Activated naive CD4-positive, alpha-beta T cell treated with Interleukin-2 at 50 U/mL for 16 hours (primary cell): ENCODE data around the gene PHRF1.

Experiments
- DNase-seq: peaks from one replicate; pipeline ENCODE4 v3.0.0-alpha.2; 2020

The PHRF1 gene

DNA sequence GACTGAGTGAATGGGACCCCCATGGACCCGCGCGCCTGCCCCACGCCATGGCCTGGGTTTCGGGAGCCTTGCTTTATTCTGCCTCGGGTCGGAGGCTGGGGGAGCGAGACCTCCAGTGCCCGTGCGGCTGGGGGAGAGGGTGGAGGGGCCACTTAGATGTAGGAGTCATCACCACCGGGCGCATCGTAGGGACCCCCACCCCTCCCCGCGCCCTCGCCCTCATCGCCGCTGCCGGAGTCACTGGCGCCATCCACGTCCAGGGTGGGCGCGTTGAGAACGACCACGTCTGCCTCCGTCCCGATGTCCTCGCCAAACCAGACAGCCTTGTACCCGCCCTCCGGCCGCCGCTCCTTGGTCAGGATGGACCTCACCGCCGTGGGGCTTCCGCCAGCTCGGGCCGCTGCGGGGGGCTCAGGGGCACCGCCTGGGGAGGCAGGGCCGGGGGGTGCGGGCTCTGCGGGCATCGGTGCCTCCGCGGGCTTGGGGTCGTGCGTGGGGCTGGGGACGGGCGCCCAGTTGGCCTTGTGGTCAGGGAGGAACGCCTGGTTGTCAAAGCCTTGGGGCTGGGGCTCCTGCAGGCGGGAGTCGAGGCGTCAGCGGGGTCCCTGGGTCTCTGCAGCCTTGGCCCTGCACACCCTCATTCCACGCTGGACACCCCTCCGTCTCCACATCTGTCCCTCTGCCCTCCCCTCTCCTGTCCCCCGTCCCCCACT lies 41.1 kb downstream of the PHRF1 start:
- DNase-seq = no peak

DNA sequence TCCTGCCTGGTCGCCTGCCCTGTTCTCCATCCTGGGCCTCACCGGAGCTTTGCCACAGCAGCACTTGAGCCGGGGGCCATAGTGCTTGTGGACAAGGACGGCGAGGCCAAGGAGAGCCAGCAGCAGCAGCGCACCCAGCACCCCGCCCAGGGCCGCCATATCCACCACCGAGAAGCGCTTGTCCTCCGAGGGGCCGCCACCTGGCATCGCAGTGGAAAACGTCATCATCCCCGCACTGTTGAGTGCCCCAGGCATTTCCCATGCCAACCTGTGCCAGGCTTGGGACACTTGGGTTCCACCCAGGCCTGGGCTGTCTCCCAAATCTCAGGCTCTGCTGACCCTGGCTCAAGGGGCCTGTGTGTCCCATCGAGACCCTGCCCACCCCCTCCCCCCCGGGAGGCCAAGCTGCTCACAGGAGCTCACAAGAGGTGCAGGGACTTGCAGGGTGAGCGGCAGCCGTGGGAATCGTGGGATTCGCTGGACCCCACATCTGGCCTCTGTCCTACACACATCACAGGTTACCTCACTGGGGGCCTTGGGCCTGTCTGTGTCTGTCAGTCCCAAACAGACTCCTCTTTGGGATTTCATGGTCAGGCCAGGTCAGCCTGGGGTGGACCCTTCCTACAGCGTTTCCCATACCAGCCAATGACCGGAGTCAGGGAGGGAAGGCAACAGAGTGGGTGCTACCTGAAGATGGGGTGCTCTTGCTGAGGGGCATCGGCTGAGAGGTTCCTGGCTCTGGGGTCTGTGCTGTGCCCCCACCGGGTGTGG lies 41.8 kb downstream of the PHRF1 start:
- no peak for DNase-seq

DNA sequence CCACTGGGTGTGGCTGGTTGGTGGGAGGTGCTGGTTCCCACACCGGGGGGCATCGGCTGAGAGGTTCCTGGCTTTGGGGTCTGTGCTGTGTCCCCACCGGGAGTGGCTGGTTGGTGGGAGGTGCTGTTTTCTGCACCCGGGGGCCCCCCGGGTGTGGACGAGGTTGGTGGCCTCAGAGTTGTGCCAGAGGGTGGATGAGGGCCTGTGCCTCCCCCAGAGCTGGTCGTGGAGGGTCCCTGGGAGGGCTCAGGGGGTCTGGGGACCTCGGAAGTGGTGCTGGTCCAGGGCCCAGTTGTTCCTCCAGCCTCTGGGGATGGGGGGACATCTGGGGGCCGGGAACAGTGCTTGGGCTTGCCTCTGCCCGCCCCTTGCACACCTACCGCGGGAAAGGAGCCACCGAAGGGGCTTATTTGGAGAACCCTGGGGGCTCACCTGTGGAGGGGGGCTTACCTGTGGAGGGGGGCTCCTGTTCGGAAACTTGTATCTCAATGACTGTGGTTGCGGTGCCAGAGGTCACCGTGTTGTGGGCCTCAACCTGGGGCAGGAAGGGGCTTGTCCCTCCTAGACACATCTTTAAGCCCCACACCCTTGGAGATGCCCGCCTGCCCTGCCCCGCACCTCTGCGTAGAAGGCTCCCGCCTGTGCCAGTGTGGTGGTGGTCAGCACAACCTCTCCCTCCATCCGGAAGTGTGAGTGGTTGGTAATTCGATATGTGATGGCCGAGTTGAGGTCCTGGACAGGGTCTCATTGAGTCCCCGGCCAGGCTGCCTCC lies 42.8 kb downstream of the PHRF1 start:
- DNase-seq = no peak

DNA sequence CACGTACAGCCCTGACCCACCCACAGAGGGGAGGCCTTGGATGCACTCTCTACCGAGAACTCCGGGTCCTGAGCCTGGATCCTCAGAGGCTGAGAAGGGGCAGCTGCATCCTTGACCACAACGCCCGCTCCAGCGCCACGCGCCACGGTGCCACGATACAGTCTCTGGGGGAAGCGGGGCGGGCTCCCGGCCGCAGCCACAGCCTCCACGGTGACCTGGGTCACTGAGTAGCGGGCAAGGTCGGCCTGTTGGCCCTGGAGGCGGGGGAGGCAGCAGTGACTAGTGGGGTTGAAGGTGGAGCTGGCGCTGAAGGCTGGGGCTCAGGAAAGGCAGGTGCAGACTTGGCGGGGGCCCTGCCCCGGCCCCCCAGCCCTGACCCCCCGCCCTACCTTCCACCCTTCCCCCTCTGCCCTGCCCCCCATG lies 43.4 kb downstream of the PHRF1 start:
- no peak for DNase-seq

DNA sequence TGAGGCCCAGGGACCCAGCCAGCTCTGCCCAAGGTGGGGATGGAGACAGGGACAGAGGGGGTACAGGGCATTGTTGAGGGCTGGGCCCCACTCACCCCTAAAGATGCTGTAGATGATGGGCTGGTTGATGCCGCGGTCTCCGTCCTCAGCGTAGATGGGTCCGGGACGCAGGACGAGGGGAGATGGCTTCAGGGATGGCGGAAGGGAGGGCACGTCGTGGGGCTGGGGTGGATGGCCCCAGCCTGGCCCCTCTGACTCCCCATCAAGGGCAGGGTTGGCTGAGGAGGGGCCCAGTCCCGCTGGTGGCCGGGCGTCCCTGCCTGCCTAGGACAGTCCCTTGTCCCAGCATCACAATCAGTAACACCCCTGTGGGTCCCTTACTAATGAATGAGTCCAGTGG lies 43.9 kb downstream of the PHRF1 start:
- no peak for DNase-seq

DNA sequence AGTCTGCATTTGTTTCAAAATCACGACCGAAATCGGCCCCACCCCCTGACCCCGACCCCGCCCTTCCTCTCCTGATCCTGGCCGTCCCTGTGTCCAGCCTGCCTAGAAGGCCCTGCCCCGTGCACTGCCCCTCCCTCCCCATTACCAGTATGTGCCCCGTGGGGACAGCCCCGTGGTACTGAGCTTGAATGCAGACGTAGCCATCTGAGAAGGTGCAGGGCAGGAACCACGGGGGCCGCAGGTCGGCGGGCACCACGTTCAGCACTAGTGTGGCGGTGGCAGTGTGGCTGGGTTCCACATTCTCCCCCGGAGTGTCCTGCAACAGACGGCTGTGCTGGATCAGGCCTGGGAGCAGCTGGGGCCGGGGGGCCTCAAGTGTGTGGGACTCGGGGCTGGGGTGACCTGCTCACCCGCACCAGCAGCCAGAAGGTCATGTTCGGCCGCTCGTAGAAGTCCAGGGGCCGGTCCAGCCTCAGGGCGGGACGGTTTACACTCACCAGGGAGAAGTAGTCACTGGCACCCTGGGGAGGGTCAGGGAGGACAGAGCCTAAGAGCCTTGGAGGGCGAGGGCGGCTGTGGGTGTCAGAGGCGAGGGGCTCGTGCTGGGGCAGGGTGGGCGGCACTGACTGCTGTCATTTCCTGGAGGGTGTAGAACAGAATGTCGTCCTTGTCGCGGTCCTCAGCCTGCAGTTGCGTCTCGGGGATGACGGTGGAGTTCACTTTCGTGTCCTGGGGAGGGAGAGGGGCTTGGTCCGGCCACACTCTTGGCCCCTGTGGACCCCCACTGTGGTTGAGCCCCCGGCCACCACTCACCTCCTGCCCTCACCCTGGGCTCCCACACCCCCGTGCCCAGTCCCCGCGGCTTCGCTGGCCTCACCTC lies 44.9 kb downstream of the PHRF1 start:
- DNase-seq = no peak

DNA sequence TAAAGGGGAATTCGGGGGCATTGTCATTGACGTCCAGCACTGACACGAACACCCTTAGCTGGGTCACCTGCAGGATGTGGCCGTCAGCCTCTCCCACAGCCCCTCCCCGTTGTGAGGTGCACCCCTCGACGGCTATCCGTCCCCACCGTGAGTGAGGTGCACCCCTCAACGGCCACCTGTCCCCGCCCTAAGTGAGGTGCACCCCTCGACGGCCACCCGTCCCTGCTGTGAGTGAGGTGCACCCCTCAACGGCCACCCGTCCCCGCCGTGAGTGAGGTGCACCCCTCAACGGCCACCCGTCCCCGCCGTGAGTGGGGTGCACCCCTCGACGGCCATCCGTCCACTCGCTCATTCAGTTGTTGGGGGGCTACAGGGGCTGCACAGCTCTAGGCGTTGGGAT lies 45.6 kb downstream of the PHRF1 start:
- DNase-seq = no peak

DNA sequence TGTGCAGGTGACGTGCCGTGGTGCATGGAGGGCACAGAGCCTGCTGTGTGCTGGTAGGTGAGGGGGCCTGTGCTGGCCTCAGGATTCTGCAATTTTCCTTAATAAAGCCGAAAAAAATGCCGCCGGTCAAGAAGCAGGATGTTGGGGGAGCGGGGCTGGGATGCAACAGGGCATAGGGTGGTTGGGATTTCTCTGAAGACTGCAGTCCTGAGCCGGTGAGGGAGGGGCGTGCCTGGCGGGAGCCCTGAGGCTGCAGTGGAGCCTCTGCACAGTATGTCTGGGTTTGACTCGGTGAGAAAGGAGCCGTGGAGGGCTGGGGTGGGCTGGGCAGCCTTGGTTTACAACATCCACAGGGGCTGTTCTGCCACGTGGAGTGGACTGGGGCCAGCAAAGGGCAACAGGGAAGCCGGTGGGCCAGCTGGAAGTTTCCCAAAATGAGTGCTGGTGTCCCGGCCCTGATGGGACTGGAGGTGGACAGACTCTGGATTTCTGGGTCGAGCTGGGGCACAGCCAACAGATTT lies 47.1 kb downstream of the PHRF1 start:
- DNase-seq = no peak

DNA sequence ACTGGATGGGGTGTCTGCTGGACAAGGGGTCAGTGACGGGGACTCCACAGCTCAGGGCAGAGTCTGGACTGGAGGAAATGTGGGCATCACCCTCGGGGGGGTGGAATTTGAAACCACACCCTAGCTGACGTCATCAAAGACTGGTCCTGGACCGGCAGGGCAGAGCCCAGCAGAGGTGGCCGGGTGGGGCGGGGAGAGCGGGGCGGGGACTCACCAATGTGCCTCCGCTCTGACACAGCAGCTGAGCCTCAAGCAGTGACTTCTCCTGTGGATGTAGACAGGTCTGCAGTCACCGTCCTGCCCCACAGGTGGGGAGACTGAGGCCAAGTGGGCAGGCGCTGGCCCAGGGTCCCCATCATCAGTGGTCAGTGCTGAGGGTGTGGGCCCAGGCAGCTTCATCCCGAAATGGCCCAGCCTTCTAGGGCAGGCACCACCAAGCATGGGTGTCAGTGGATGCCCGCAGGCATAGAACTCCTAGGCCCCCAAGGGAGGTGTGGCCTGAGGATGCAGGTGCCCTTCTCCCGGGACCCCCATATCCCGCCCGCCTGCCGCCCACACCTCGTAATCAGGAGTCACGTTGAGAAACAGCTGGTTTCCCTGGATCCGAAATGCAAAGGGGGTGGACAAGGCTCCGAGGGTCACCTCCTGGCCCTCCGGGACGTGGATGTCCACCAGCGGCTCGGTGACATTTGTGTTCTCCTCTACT lies 47.9 kb downstream of the PHRF1 start:
- DNase-seq = no peak

DNA sequence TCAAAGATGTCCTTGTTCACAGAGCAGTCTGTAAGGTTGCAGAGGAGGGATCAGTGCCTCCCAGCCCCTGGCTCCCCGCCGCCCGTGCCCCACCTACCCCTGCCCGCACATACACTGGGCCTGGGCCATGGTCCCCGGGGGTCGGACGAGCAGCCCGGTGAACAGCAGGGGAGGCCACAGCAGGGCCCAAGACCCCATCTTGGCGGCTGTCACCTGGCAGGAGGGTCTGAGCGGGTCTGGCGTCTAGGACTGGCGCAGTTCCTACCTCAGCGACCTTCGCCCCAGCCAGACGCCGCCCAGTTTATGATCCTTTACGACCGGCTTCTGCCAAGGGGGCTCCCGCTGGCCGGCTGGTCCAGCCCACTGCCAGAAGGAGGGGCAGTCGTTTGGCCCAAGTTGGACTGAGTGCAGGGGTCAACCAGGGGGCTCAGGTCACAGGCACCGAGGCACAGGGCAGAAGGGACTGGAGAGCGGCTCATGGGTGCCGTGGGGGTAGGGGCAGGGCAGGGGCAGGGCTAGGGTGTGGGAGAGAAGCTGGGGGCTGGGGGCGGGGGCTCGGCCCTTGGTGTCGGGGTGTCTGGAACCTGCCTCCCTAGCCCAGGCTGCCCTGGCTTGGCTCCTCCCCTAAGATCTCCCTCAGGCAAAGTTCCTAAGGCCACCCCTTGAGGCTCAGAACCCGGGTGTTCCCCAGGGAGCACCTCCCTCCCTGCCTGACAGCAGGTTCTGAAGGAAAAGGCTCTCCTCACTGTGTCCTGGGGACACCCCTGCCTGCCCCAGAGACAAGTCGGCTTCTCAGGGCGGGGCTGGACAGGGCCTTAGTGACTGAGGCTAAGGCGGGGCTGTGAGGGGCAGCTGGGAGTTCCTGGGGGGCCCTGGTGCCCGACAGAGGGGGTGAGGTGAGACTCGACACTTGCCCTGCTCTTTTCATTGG lies 48.7 kb downstream of the PHRF1 start, which contains the start of gene CDHR5:
Gene CDHR5, minus strand, starts transcription at position 251 of the 931 bp plus-strand sequence. Its CDS starts 53 bp downstream, at position 198.
- DNase-seq = no peak

DNA sequence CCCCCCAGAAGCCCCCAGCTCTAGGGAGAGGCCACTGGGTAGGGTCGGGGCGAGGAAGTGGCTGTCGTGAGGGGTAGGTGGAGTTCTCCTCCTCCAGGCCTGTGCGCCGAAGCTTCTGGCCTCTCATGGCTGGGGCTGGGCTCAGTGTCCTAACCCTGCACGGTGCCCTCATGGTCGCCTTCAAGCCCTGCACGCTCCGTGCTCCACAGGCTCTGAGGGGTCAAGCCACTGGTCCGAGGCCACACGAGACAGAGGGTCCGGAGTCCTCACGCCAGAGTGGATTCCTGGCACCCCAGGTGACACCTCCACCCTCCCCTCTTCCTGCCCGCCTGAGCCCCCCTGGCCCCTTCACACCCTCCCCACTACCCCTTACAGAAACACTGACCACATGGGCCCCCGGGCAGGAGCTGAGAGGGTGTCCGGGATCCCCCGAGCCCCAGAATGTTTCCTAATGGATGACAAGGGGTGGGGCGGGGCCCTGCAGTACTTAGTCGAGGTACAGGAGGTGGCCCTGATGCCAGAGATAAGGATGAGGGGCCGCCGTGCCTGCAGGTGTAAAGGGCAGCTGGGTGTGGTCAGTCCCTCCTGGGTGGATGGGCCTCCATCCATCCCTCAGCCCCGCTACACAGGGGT lies 49.5 kb downstream of the PHRF1 start:
- DNase-seq = no peak

DNA sequence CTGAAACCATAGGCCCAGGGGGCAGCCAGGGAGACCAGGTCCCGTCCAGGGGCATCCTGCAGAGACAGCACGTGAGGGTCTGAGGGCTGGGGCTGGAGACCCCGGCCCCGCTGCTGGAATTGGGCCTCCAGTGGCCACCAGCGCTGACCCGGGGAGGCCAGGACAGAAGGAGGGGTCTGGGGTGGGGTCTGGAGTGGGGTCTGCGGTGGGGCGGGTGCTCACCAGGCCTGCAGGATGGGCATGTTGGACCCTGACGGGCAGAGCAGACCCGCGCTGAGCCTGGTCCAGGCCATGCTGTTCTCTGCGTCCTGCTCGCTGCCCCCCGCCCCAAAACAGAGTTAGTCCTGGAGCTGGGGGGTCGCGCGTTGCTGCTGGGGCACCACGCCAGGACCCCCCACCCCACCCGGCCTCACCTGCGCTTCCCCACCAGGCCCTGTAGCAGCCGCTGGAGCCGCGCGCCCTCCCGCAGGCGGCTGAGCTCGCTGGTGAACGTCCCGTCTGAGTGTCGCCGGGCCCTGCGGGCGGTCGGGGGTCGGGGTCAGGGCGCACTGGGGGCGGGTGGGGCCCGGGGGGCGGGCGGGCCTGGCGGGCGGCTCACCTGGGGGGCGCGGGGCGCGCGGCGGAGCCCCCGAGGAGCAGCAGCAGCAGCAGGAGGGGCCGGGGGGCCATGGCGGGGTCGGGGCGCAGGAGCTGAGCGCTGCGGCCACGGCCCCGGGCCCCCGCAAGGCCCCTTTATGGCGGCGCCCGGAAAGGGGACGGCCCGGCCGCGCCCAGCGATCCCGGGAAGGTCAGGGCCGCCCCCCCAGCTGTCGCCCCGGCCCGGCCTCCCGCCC lies 50.4 kb downstream of the PHRF1 start, which contains the start of gene SCT:
Gene SCT, minus strand, starts transcription at position 707 of the 833 bp plus-strand sequence. Its CDS starts 38 bp downstream, at position 669.
- no peak for DNase-seq

DNA sequence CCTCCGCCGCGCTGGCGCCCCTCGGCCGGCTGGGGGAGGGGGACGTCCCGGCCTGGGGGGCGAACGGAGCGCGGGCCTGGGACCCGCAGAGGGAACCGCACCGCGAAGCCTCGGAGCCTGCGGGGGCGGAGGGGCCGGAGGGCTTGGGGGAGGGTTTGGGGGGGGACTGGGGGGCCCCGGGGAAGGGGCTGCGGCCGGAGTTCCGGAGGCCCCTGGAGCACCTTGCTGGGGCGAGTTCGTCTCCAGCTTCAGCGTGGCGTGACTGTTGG lies 51.0 kb downstream of the PHRF1 start:
- DNase-seq = no peak

DNA sequence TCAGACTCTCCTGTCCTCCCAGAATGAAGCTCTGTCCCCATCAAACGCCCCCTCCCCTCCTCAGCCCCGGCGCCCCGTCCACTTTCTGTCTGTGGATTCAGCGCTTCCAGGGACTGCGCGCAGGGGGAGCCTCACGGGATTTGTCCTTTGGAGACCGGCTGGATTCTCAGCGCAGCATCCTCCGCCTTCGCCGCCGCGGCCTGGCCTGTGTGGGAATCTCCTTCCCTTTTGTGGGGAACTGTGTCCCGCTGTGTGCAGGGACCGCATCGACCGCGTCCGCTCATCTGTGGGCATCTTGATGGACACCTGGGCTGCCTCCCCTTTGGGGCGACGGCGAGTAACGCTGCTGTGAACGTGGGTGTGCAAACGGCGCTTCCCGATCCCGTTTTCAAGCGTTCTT lies 51.8 kb downstream of the PHRF1 start:
- no peak for DNase-seq

DNA sequence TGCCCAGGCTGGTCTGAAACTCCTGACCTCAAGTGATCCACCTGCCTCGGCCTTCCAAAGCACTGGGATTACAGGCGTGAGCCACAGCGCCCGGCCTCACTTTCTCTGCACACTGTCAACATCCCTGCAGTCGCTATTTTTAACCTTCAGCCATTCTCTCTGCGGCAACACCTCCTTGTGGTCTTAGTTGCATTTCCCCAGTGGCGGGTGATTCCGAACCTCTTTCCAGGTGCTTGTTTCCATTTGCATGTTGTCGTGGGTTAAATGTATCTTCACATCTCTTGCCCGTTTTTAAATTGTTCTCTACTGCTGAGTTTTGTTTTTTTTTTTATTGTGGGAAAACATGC lies 52.9 kb downstream of the PHRF1 start:
- no peak for DNase-seq

DNA sequence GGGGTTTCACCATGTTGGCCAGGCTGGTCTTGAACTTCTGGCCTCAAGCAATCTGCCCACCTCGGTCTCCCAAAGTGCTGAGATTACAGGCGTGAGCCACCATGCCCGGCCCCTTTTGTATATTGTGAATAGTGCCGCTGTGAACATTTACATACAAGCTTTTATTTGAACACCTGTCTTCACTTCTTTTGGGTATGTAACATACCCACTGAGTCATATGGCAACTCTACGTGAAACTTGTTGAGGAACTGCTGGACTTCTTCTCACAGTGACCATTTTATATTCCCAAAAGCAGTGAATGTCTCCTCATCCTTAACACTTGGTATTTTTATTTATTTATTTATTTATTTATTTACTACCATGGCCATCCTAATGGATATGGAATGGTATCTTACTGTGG lies 54.6 kb downstream of the PHRF1 start:
- no peak for DNase-seq

DNA sequence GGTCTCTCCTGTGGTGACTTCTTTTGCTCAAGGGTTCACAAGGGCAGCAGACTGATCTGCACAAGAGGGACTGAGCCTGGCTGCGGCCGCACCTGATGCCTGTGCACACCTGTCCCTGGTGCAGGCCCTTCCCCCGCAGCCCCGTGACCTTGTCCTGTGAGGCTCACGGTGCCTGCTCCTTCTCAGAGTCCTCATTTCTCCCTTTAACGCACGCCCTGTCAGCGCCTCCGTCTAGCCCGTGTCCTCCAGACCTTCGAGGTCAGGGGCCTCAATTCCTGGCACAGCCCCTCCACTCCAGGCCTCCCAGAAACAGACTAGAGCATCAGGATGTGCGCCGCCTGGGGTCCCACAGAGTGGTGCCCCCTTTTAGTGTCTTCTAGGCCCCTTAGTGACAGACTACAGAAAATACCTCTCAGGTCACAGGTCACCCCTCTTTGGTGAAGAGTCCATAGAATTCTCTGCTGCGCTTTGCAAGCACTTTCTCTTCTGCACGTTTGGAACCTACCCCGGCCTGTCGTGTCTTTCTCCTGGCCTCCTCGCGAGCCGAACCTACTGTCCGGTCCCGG lies 59.8 kb downstream of the PHRF1 start:
- DNase-seq = no peak

DNA sequence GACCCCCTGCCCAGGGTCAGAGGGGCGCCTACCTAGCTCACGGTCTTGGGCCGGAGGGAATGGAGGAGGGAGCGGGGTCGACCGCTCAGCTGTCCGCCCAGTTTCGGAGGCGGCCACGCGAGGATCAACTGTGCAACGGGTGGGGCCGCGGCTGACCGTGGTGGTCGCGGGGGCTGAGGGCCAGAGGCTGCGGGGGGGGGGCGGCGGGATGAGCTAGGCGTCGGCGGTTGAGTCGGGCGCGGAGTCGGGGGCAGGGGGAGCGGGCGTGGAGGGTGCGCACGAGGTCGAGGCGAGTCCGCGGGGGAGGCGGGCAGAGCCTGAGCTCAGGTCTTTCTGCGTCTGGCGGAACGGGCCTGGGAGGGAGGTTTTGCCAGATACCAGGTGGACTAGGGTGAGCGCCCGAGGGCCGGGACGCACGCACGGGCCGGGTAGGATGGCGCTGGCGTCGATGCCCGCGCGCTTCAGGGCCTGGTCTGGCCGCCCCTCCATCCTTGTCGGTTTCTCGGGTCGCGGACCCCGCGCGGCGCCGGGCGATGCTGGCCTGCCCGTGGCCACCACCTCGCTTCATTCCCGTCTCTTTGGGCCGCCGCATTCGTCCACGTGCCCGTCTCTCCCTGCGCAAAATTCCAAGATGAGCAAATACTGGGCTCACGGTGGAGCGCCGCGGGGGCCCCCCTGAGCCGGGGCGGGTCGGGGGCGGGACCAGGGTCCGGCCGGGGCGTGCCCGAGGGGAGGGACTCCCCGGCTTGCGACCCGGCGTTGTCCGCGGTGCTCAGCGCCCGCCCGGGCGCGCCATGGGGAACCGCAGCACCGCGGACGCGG lies 60.5 kb downstream of the PHRF1 start, which contains the start of gene DRD4:
Gene DRD4, plus strand, starts transcription at position 759 of the 822 bp plus-strand sequence. Its CDS starts 36 bp downstream, at position 795.
- no peak for DNase-seq
